ENCODE results near the gene ARHGEF4.

DNA sequence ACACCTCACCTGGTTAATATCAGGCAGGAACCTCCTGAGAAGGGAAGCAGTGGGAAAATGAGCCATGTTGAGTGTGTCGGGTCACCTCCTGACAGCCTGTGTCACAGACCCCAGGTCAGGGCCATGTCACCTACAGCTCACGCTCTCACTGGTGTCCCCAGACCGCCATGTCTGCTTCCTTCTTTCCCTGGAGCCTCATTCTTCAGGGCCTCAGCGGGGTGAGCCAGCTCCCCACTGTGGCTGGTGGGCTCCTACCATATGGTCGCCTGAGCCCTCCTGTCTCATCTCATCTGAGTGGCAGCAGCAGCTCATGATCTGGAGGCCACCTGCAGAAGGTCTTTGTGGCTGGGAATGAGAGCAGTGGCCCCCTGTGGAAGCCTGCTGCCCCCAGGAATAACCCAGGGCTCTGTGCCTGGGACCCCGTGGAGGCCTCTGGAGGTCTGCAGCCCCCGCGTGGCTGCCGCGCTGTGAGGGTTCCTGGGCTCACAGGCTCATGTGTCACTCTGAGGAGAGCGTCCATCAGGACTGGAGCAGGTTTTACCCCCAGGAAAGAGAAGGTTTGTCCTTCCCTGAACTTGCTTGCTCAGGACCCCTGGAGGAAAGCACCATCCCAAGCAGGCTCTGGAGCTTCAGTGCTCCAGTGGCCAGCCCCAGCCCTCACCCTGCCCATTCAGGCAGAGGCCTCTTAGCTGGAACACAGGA lies 200.1 kb downstream of the ARHGEF4 start:
- no peak for TF ChIP-seq JUND (IDR thresholded peaks at IDR 0.05; ENCODE audit: low read depth, low read length)
- no peak for TF ChIP-seq NR2C2 (IDR thresholded peaks at IDR 0.05; ENCODE audit: borderline replicate concordance, control insufficient read depth, insufficient read length, low read depth)
- no peak for TF ChIP-seq EZH2 (IDR thresholded peaks at IDR 0.05; ENCODE audit: borderline replicate concordance, control insufficient read depth, low read depth, low read length)
- no peak for TF ChIP-seq GABPA (IDR thresholded peaks at IDR 0.05; ENCODE audit: low read depth)
- no peak for TF ChIP-seq ETV6 (conservative IDR thresholded peaks at IDR 0.05 in 1 of 2, IDR thresholded peaks at IDR 0.05 in 1 of 2; ENCODE audit: borderline replicate concordance in 1 of 2, low read depth in 1 of 2)
- TF ChIP-seq YY1 (IDR thresholded peaks at IDR 0.05; ENCODE audit: low read depth, low read length) = no peak
- no peak for TF ChIP-seq ZZZ3 (IDR thresholded peaks at IDR 0.05; ENCODE audit: control insufficient read depth, insufficient read length, low read depth)
